Vagina (tissue), 2 donors: ENCODE data around the gene WDR4.

ENCODE experiments used
- CTCF ChIP-seq, 3 experiments: fragments of 450-650 bp in 2 of 3; fragments of 200-600 bp in 1 of 3; sonication (generic) in 1 of 3; IDR thresholded peaks; one replicate each; pipeline ENCODE4 v1.5.1; 2017 to 2019; ENCODE audit warnings: antibody characterized with exemption in 3 of 3, mild to moderate bottlenecking in 2 of 3, moderate library complexity in 2 of 3
- POLR2A ChIP-seq, 2 donors: fragments of 450-650 bp; IDR thresholded peaks; one replicate each; pipeline ENCODE4 v1.6.1; 2017; ENCODE audit warnings: antibody characterized with exemption in 2 of 2, mild to moderate bottlenecking in 2 of 2, moderate library complexity in 2 of 2

GRCh38 chr21:42840411-42841155, 38.8 kb downstream of the WDR4 start:
- TF ChIP-seq CTCF (IDR thresholded peaks at IDR 0.05), result no peak
- TF ChIP-seq POLR2A (IDR thresholded peaks at IDR 0.05), result no peak
